IMR-90 (cell line): ENCODE results near the gene ADAMTS3. TPM values are rescaled to one million over a fixed set of nuclear protein-coding genes. Genes with fewer than 3 reads are reported as not detected.

Source experiments
- ATAC-seq: fragments of 200-7000 bp; cut with Tn5 transposase; 2 replicates; pipeline ENCODE4 v1.9.1; 2020; ENCODE audit warnings: low read depth, mild to moderate bottlenecking, moderate library complexity
- BruUV-seq: library from RNA; stranded (reverse); fragments of 400-500 nt; replicated peaks from 2 replicates; lab custom pipeline; 2021; lab: Mats Ljungman, UMichigan
- CTCF ChIA-PET: fragments of 300-600 bp; formaldehyde crosslinking; extraction: SDS; loops from one replicate; lab custom pipeline; 2021; ENCODE audit warnings: antibody characterized with exemption; lab: Yijun Ruan, JAX
- POLR2A ChIA-PET: fragments of 300-600 bp; sonication (Branson Sonifier 250); formaldehyde crosslinking; loops from one replicate; lab custom pipeline; 2022; ENCODE audit warnings: antibody characterized with exemption; ENCODE audit not compliant: unreplicated experiment; lab: Charles Lee
- DNase-seq: peaks from one replicate; pipeline ENCODE4 v3.0.0; 2013
- H2AFZ ChIP-seq: replicated peaks from 2 replicates; pipeline ENCODE3; 2013; ENCODE audit warnings: low read length, mild to moderate bottlenecking; ENCODE audit not compliant: poor library complexity
- H2AK5ac ChIP-seq: 2 replicates; pipeline ENCODE4 v1.6.1; 2013; ENCODE audit warnings: low read depth, low read length, inconsistent platforms
- H2AK9ac ChIP-seq: replicated peaks from 2 replicates; pipeline ENCODE3; 2013; ENCODE audit warnings: mild to moderate bottlenecking, low read depth, low read length, moderate library complexity; ENCODE audit not compliant: poor library complexity
- H2BK120ac ChIP-seq: 2 replicates; pipeline ENCODE4 v1.6.1; 2013; ENCODE audit warnings: low read depth, low read length, inconsistent platforms
- H2BK15ac ChIP-seq: 3 replicates; pipeline ENCODE4 v1.6.1; 2013; ENCODE audit warnings: low read depth, low read length, inconsistent platforms
- H2BK20ac ChIP-seq: 2 replicates; pipeline ENCODE4 v1.6.1; 2013; ENCODE audit warnings: low read depth, mild to moderate bottlenecking, inconsistent platforms, low read length, moderate library complexity
- H2BK5ac ChIP-seq: 2 replicates; pipeline ENCODE4 v1.6.1; 2013; ENCODE audit warnings: mild to moderate bottlenecking, low read depth, low read length, inconsistent platforms; ENCODE audit not compliant: poor library complexity, severe bottlenecking
- H3K14ac ChIP-seq: replicated peaks from 2 replicates; pipeline ENCODE4 v1.6.1; 2013; ENCODE audit warnings: low read depth, low read length, inconsistent platforms
- H3K18ac ChIP-seq: 2 replicates; pipeline ENCODE4 v1.6.1; 2013; ENCODE audit warnings: low read depth, low read length, control low read depth
- H3K23ac ChIP-seq: 2 replicates; pipeline ENCODE4 v1.6.1; 2013; ENCODE audit warnings: low read depth, low read length, inconsistent platforms
- H3K27ac ChIP-seq: 2 replicates; pipeline ENCODE4 v1.5.1; 2013; ENCODE audit warnings: mild to moderate bottlenecking, control low read depth, low read length; ENCODE audit not compliant: insufficient read depth
- H3K27me3 ChIP-seq: 2 replicates; pipeline ENCODE4 v1.6.1; 2013; ENCODE audit warnings: low read length; ENCODE audit not compliant: control insufficient read depth, insufficient read depth
- H3K36me3 ChIP-seq: 2 replicates; pipeline ENCODE4 v1.6.1; 2013; ENCODE audit warnings: low read length, mixed read lengths; ENCODE audit not compliant: control insufficient read depth, insufficient read depth
- H3K4ac ChIP-seq: 2 replicates; pipeline ENCODE4 v1.6.1; 2013; ENCODE audit warnings: low read depth, low read length, inconsistent platforms
- H3K4me1 ChIP-seq: 2 replicates; pipeline ENCODE4 v1.6.1; 2013; ENCODE audit warnings: low read length, mixed read lengths; ENCODE audit not compliant: control insufficient read depth, insufficient read depth
- H3K4me2 ChIP-seq: 2 replicates; pipeline ENCODE4 v1.6.1; 2013; ENCODE audit warnings: low read depth, mild to moderate bottlenecking, control low read depth, low read length, moderate library complexity
- H3K4me3 ChIP-seq: 2 replicates; pipeline ENCODE4 v1.5.1; 2013; ENCODE audit warnings: low read depth, mild to moderate bottlenecking, control low read depth, low read length, moderate library complexity; ENCODE audit not compliant: insufficient read depth
- H3K56ac ChIP-seq: 2 replicates; pipeline ENCODE4 v1.6.1; 2013; ENCODE audit warnings: low read length, inconsistent platforms; ENCODE audit not compliant: insufficient read depth; ENCODE audit errors: extremely low read depth
- H3K79me1 ChIP-seq, 2 experiments: 2 replicates each; pipeline ENCODE4 v1.6.1; 2013; ENCODE audit warnings: low read length in 2 of 2, inconsistent platforms in 1 of 2, low read depth in 1 of 2
- H3K9ac ChIP-seq: 2 replicates; pipeline ENCODE4 v1.6.1; 2013; ENCODE audit warnings: low read depth, low read length, control low read depth
- H3K9me1 ChIP-seq: 2 replicates; pipeline ENCODE4 v1.6.1; 2013; ENCODE audit warnings: low read length, inconsistent platforms; ENCODE audit not compliant: insufficient read depth
- H3K9me3 ChIP-seq: 2 replicates; pipeline ENCODE4 v1.6.1; 2013; ENCODE audit warnings: low read length; ENCODE audit not compliant: control insufficient read depth, insufficient read depth
- H4K20me1 ChIP-seq: 2 replicates; pipeline ENCODE4 v1.6.1; 2013; ENCODE audit warnings: low read length, inconsistent platforms; ENCODE audit not compliant: insufficient read depth
- H4K5ac ChIP-seq: 2 replicates; pipeline ENCODE4 v1.6.1; 2013; ENCODE audit warnings: mild to moderate bottlenecking, low read depth, low read length, control low read depth
- H4K8ac ChIP-seq, 2 experiments: 2 replicates each; pipeline ENCODE4 v1.6.1; 2013; ENCODE audit warnings: low read depth in 2 of 2, low read length in 2 of 2, control low read depth in 1 of 2, inconsistent platforms in 1 of 2
- H4K91ac ChIP-seq: 2 replicates; pipeline ENCODE4 v1.6.1; 2013; ENCODE audit warnings: low read depth, low read length, inconsistent platforms; ENCODE audit not compliant: insufficient read depth
- CEBPB ChIP-seq: IDR thresholded peaks from 2 replicates; pipeline ENCODE4 v1.6.1; 2012; ENCODE audit warnings: low read depth, low read length, improper control_type of control experiment
- CTCF ChIP-seq: conservative IDR thresholded peaks from 2 replicates; pipeline ENCODE4 v1.5.1; 2012; ENCODE audit warnings: mild to moderate bottlenecking, low read depth, low read length, improper control_type of control experiment
- FOS ChIP-seq: fragments of 150-350 bp; IDR thresholded peaks from 2 replicates; pipeline ENCODE4 v1.6.1; 2016; ENCODE audit warnings: low read depth, low read length
- MAFK ChIP-seq: IDR thresholded peaks from 2 replicates; pipeline ENCODE4 v1.6.1; 2012; ENCODE audit warnings: low read depth, low read length, improper control_type of control experiment
- MXI1 ChIP-seq: IDR thresholded peaks from 2 replicates; pipeline ENCODE4 v1.6.1; 2012; ENCODE audit warnings: low read depth, mild to moderate bottlenecking, low read length, moderate library complexity, borderline replicate concordance
- NFE2L2 ChIP-seq: fragments of 150-350 bp; IDR thresholded peaks from 2 replicates; pipeline ENCODE4 v1.6.1; 2016; ENCODE audit warnings: low read depth, mild to moderate bottlenecking, low read length
- POLR2A ChIP-seq: IDR thresholded peaks from 2 replicates; pipeline ENCODE4 v1.6.1; 2012; ENCODE audit warnings: mild to moderate bottlenecking, low read depth, low read length
- RCOR1 ChIP-seq: IDR thresholded peaks from 2 replicates; pipeline ENCODE4 v1.6.1; 2012; ENCODE audit warnings: mild to moderate bottlenecking, low read length, improper control_type of control experiment; ENCODE audit not compliant: insufficient replicate concordance
- RFX5 ChIP-seq: IDR thresholded peaks from 2 replicates; pipeline ENCODE4 v1.8.0; 2012; ENCODE audit warnings: low read depth, mild to moderate bottlenecking, low read length, moderate library complexity
- SMC3 ChIP-seq: fragments of 150-350 bp; IDR thresholded peaks from 2 replicates; pipeline ENCODE4 v1.6.1; 2016; ENCODE audit warnings: low read depth, mild to moderate bottlenecking, antibody characterized with exemption, low read length, moderate library complexity
- WGBS, 2 experiments: methylation state at CpG; one replicate each; pipeline versions ENCODE4 v1.1.5 to v1.1.7; 2013; ENCODE audit warnings: missing lambda C conversion rate in 2 of 2; ENCODE audit not compliant: insufficient read length in 1 of 2; ENCODE audit errors: extremely low coverage in 2 of 2; 5-methylcytosine and 5-hydroxymethylcytosine counted together
- dilution Hi-C: fragments of 300-500 bp; cut with HindIII; formaldehyde crosslinking; loops from one replicate; pipeline ENCODE4 v1.14.3; 2018; ENCODE audit warnings: low sequenced_read_pairs; ENCODE audit not compliant: unreplicated experiment
- in situ Hi-C: fragments of 300-500 bp; cut with MboI; formaldehyde crosslinking; loops from 3 replicates; pipeline ENCODE4 v1.14.3; 2019; ENCODE audit warnings: low sequenced_read_pairs, inconsistent platforms, mixed read lengths
- intact Hi-C: fragments of 100-400 bp; cut with micrococcal nuclease; formaldehyde crosslinking; loops from 2 replicates; pipeline ENCODE4 v1.10.0; 2022
- polyA plus RNA-seq, 3 experiments: library from polyadenylated mRNA; depleted of rRNA; stranded (reverse); fragments of >200 nt; gene quantifications; 2 replicates each; pipeline ENCODE4 v1.2.3, GENCODE V29; 2012; ENCODE audit warnings: low replicate concordance in 1 of 3
- total RNA-seq: library from RNA; depleted of rRNA; stranded (reverse); fragments of >200 nt; gene quantifications from 2 replicates; pipeline ENCODE4 v1.2.3, GENCODE V29; 2012
- TF ChIP-seq, protein P1 (sequence below): fragments of 150-350 bp; IDR thresholded peaks from 2 replicates; pipeline ENCODE4 v1.6.1; 2016; ENCODE audit warnings: low read depth, mild to moderate bottlenecking, low read length, moderate library complexity, borderline replicate concordance

The ADAMTS3 gene
- total and polyA plus RNA-seq, 2 of the 4 experiments (the other 2 are of a cell fraction), result 0.68 to 2.9 TPM

DNA sequence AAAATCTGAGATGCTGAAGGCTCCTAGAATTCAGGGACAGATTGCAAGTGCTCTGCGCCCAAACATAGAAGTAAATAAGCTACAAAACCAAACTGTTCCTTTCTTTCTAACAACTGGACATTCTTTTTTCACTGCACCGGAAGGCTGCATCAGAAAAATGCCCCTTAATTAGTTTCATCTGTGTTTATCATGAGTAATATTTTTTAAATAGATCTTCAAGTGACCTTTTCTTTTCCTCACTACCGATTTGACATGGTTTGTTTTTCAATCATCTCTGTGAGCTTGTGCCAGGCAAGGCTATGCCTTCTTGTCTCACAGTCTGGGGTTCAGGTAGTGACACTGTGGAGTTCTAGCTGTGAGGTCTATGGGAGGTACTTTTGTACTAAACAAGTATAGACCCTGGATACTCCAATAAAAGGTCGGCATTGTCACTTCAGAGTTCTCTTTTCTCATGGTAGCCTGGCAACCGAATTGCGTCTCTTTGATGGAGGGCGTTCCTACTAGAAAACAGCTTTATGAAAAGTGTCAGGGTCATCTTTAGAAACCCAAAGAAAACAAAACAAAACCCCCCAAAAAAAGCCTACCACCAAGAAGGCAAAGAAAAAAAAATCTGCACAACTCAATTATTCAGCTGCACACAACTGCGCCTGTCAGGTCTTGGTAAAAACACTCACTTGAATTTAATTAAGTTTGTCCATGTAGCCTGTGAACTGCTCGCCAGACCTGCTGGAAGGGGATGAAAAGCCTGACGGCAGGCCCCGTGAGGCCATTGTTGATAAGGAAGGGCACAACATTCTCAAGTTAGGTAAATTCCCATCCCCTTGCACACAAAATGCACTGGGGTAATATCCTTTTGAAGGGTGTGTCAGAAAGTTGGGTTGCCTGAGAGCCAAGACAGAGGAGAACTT is 22.8 kb upstream of the ADAMTS3 start:
- TF ChIP-seq, protein P1, sequence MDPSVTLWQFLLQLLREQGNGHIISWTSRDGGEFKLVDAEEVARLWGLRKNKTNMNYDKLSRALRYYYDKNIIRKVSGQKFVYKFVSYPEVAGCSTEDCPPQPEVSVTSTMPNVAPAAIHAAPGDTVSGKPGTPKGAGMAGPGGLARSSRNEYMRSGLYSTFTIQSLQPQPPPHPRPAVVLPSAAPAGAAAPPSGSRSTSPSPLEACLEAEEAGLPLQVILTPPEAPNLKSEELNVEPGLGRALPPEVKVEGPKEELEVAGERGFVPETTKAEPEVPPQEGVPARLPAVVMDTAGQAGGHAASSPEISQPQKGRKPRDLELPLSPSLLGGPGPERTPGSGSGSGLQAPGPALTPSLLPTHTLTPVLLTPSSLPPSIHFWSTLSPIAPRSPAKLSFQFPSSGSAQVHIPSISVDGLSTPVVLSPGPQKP, result no peak
- no peak for TF ChIP-seq SMC3
- no peak for TF ChIP-seq CEBPB
- TF ChIP-seq CTCF, result no peak
- TF ChIP-seq POLR2A, result no peak
- no peak for TF ChIP-seq MXI1
- TF ChIP-seq MAFK, result no peak
- TF ChIP-seq RCOR1, result no peak
- no peak for TF ChIP-seq RFX5
- no peak for TF ChIP-seq FOS
- TF ChIP-seq NFE2L2, result no peak
- Histone ChIP-seq H3K56ac (no peak overlapping the region), H3K14ac (no peak overlapping the region), H2AFZ (no peak overlapping the region), H4K91ac (no peak overlapping the region), H2BK5ac (no peak overlapping the region), H3K18ac (no peak overlapping the region), H2BK120ac (no peak overlapping the region), H4K8ac (no peak overlapping the region), H4K5ac (no peak overlapping the region), H3K9me3 (no peaks in the 10 kb centered on the region), H4K20me1 (no peaks in the 10 kb centered on the region), H3K36me3 (no peaks in the 10 kb centered on the region), H3K4me2 (no peak overlapping the region), H3K4me1 (no peaks in the 10 kb centered on the region), H3K9ac (no peak overlapping the region), H3K4ac (no peak overlapping the region), H2BK15ac (no peak overlapping the region), H2AK5ac (no peak overlapping the region), H3K23ac (no peak overlapping the region), H3K4me3 (no peak overlapping the region), H3K27ac (no peak overlapping the region), H3K79me1 (no peaks in the 10 kb centered on the region), H3K9me1 (no peaks in the 10 kb centered on the region), H3K27me3 (no peaks in the 10 kb centered on the region), H2AK9ac (no peak overlapping the region), H2BK20ac (no peak overlapping the region)
- in situ Hi-C loops (no loop called here), intact Hi-C loops (no loop called here), dilution Hi-C loops (no loop called here)
- no peak for ATAC-seq
- no peak for DNase-seq
- WGBS, 2 experiments, result no CpG with 5 or more reads among the region's 11 CpGs
- CTCF ChIA-PET, result no interaction called here
- POLR2A ChIA-PET, result no interaction called here
- no TSS peak for BruUV-seq
